Testis (tissue), 2 donors: ENCODE data around the gene NKX6-2.

Experiments used
- CTCF ChIP-seq, 3 experiments: fragments of 450-650 bp in 2 of 3; fragments of 200-600 bp in 1 of 3; sonication (generic) in 1 of 3; IDR thresholded peaks; one replicate each; pipeline ENCODE4 v1.5.1; 2016 to 2019; ENCODE audit warnings: antibody characterized with exemption in 3 of 3, mild to moderate bottlenecking in 2 of 3, moderate library complexity in 1 of 3
- POLR2A ChIP-seq: fragments of 450-650 bp; IDR thresholded peaks from one replicate; pipeline ENCODE4 v1.6.1; 2017; ENCODE audit warnings: antibody characterized with exemption, mild to moderate bottlenecking, moderate library complexity

GRCh38 chr10:132764108-132764507 lies 21.8 kb downstream of the NKX6-2 start:
- TF ChIP-seq CTCF (IDR thresholded peaks at IDR 0.05) (no peak), POLR2A (no peak)
